ENCODE results near the gene CT45A6. TPM values are rescaled to one million over a fixed set of nuclear protein-coding genes. Genes with fewer than 3 reads are reported as not detected.

CT45A6 gene
- not detected for total RNA-seq

GRCh38 chrX:135802687-135803086, at the start of gene CT45A6:
Gene CT45A6 (minus strand): TSS chrX:135802787. CDS start chrX:135798993, 3,794 bp downstream.

GRCh38 chrX:135837180-135837579, 34.6 kb upstream of the CT45A6 start, which contains the start of gene CT45A7:
Gene CT45A7 (minus strand): TSS chrX:135837280. CDS start chrX:135833533, 3,747 bp downstream.

GRCh38 chrX:135819912-135820311, 17.3 kb upstream of the CT45A6 start, which contains the start of gene CT45A2:
Gene CT45A2 (minus strand): TSS chrX:135820012. CDS start chrX:135816265, 3,747 bp downstream.

GRCh38 chrX:135785403-135785802, 17.2 kb downstream of the CT45A6 start, which contains the start of gene CT45A5:
Gene CT45A5 (minus strand): TSS chrX:135785503. CDS start chrX:135781729, 3,774 bp downstream.

GRCh38 chrX:135768091-135768490, 34.5 kb downstream of the CT45A6 start, which contains the start of gene CT45A3:
Gene CT45A3 (minus strand): TSS chrX:135768191. CDS start chrX:135764444, 3,747 bp downstream.

Other genes starting within 250 kb of the CT45A6 start
- gene CT45A1, start 89.1 kb downstream of the CT45A6 start, total RNA-seq = not detected
- not detected for gene CT45A3, start 34.6 kb downstream of the CT45A6 start, total RNA-seq
- not detected for gene CT45A5, start 17.3 kb downstream of the CT45A6 start, total RNA-seq
- not detected for gene CT45A2, start 17.2 kb upstream of the CT45A6 start, total RNA-seq
- gene CT45A7, start 34.5 kb upstream of the CT45A6 start, total RNA-seq = not detected
- not detected for gene CT45A8, start 51.8 kb upstream of the CT45A6 start, total RNA-seq
- not detected for gene CT45A9, start 69.0 kb upstream of the CT45A6 start, total RNA-seq
- gene CT45A10, start 90.7 kb upstream of the CT45A6 start, total RNA-seq = not detected
- gene SAGE1, start 90.9 kb upstream of the CT45A6 start, total RNA-seq = not detected
- gene MMGT1, start 171.2 kb upstream of the CT45A6 start, total RNA-seq = 21.6 TPM
- gene SLC9A6, start 182.6 kb upstream of the CT45A6 start, total RNA-seq = 36.3 TPM

Measured in camera-type eye (tissue), 1 donor.